Activated CD8-positive, alpha-beta memory T cell treated with anti-CD3 and anti-CD28 coated beads for 1 hour (primary cell): ENCODE measurements around the gene SPDYE16.
"Not testable (repeated sequence)": the region's sequence is repeated elsewhere in the genome, so short reads cannot be mapped to it uniquely, and the experiment has no call there.

Experiments used
- DNase-seq, 2 donors: peaks; one replicate each; pipeline ENCODE4 v3.0.0-alpha.2; 2020; ENCODE audit warnings: low read depth in 1 of 2; ENCODE audit errors: extremely low read depth in 1 of 2

Gene SPDYE16

DNA sequence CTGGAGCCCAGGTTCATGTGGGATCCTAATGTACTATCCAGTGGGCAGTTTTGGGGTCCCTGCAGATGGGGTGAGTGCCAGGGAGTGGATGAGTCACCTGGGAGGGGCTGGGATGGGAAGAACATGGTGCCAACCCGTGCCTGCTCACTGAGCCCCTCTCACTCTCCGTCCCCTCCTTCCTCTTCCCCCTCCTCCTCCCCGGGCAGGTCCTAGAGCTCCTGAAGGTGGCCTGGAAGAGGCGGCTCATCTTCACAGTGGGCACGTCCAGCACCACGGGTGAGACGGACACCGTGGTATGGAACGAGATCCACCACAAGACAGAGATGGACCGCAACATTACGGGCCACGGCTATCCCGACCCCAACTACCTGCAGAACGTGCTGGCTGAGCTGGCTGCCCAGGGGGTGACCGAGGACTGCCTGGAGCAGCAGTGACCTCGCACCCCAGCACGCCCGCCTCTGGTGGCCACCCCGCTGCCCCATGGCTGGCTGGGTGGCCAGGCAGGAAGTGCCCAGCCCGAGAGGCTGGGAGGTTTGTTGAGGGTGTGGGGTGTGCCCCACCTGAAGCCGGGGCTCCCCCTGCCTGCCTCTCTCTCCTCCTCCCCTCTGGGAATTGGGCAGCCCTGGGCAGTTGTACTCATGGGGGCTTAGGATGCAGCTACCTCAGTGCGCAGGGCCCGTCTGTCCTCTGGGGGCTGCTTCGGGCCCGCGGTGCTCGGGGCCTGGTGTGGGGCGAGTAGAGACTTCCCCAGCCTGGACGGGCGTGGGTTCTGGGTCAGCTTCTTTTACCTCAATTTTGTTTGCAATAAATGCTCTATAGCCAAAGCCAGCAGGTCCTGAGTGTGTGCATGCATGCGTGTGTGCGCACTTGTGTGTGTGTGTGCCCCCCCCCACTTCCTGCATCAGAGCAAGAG, 37.7 kb downstream of the SPDYE16 start:
- DNase-seq: no peak

DNA sequence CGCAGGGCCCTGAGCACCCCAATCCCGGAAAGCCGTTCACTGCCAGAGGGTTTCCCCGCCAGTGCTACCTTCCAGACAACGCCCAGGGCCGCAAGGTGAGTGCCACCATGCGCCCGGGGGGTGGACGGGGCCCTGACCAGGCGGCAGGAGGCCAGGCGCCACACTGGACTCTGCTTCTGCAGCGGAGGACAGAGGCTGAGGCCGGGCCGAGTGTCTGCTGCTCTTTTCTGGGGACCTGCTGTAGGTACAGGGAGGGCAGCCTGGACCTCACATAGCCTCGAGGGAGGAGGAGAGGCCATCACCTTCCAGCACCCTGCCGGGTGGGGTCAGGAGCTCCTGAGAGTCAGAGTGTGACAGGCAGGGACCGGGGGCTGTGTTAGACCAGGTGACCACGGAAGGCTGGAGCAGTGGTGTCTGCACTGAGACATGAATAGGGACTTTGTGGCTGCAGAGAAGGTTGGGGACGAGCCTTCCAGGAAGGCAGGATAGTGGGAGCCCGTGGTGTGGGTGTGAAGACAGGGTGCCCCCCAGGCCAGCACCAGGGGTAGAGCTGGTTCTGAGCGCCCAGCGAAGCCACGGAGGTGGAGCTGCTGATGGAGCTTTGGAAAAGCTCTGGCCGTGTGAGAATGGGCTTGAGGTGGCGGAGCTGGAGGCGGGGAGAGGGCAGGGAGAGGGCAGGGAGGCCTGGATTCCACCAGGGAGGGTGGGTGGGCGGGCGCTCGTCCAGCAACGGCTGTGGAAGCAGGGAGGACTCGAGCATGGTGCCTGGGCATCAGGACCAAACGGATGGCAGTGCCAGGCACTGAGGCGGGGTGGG, 38.5 kb downstream of the SPDYE16 start:
- not testable (repeated sequence) for DNase-seq

GRCh38 chr7:76503244-76503643, 39.9 kb downstream of the SPDYE16 start:
- not testable (repeated sequence) for DNase-seq

- not testable (repeated sequence) for DNase-seq
Measured at GRCh38 chr7:76502836-76503235, 40.3 kb downstream of the SPDYE16 start.

- not testable (repeated sequence) for DNase-seq
Measured at GRCh38 chr7:76502224-76502623, 40.9 kb downstream of the SPDYE16 start.

DNA sequence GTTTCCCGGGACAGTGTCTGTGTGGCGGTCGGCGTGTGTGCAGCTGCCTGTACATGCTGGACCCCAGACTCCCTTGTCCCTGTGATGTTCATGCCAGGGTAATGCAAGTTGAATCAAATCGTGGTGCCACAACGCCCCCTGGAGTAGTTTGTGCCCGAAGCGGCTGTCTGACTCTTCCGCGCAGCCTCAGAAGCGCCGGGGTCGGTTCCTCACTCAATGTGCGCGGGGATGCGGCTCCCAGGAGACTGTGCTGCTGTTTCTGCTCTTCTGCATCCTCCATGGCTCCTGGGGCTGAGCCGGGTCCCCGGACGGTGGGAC, 43.2 kb downstream of the SPDYE16 start:
- not testable (repeated sequence) for DNase-seq

- DNase-seq: not testable (repeated sequence)
Measured at GRCh38 chr7:76499201-76499923, 43.7 kb downstream of the SPDYE16 start.

DNA sequence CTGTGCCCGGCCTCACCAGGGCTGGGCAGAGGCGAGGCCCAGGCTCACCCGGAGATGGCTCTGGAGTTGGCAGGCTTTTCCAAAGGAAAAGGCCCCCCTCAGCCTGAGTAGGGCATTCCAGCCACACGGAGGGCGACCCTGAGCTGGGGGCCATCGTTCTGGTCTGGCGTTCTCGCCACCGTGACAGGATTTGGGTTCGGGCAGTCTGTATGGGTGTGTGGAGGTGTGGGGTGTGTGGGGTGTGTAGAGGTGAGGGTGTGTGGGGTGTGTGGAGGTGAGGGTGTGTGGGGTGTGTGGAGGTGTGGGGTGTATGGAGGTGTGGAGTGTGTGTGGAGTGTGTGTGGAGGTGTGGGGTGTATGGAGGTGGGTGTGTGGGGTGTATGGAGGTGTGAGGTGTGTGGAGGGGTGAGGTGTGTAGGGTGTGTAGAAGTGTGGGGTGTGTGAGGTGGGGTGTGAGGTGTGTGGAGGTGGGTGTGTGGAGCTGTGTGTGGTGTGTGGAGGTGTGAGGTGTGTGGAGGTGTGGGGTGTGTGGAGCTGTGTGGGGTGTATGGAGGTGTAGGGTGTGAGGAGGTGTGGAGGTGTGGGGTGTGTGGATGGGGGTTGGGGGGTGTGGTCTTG, 44.4 kb downstream of the SPDYE16 start:
- DNase-seq: not testable (repeated sequence)

- DNase-seq: not testable (repeated sequence)
Measured at GRCh38 chr7:76497918-76498582, 45.0 kb downstream of the SPDYE16 start.

DNA sequence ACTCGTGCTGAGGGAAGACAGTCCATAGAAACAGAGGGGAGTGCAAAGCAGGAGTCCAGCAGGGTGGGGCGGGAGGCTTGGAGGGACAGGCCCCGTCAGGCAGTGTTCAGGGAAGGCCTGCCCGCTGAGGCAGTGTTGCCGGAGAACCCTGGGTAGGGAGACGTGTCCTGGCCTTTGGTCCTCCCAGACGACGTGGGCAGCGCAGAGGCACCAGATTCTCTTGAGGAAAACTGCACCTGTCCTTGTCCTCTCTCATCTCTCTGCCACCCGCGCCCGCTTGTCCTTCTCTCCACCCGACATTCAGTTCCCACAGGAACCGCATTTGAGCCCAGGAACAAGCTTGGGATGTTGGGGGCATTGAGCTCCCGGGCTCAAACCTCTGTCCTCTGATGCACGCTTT, 47.4 kb downstream of the SPDYE16 start:
- DNase-seq: not testable (repeated sequence)

GRCh38 chr7:76492139-76492538, 51.0 kb downstream of the SPDYE16 start:
- DNase-seq: not testable (repeated sequence)

DNA sequence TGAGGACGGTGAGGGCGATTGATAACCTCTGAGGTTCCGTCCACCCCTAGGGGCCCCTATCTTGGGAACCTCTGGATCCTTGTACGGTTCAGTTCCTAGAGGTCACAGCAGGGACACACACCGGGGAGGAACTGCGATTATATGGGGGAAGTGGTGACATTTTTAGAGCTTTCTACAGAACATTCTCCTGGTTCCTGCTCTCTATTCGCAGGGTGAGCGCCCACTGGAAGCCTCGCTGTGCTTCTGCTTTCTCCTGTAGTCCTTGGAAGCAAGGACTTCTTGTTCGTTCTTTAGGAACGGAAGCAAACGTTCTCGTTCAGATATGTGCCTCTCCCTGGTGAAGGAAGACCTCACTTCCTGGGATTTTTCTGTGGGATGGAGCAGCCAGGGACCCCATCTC, 55.1 kb downstream of the SPDYE16 start:
- DNase-seq: not testable (repeated sequence)

DNA sequence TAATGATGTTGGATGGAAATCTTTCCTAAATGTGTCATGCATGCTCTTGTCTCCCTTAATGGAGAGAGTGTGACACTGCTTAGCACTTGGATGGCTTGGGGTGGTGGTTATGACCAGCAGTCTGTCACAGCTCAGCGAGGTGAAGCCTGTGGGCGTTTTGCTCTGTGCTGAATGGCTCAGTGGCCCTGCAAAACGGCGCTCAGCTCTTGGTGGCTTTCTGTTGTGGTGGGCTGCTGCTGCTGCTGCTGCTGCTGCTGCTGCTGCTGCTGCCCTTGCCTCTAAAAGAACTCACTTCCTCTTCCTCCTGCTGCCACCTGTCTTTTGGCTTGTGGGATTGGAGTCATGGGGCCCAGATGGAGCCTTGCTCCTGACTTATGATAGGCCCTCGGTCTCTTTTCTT, 56.5 kb downstream of the SPDYE16 start:
- not testable (repeated sequence) for DNase-seq

DNA sequence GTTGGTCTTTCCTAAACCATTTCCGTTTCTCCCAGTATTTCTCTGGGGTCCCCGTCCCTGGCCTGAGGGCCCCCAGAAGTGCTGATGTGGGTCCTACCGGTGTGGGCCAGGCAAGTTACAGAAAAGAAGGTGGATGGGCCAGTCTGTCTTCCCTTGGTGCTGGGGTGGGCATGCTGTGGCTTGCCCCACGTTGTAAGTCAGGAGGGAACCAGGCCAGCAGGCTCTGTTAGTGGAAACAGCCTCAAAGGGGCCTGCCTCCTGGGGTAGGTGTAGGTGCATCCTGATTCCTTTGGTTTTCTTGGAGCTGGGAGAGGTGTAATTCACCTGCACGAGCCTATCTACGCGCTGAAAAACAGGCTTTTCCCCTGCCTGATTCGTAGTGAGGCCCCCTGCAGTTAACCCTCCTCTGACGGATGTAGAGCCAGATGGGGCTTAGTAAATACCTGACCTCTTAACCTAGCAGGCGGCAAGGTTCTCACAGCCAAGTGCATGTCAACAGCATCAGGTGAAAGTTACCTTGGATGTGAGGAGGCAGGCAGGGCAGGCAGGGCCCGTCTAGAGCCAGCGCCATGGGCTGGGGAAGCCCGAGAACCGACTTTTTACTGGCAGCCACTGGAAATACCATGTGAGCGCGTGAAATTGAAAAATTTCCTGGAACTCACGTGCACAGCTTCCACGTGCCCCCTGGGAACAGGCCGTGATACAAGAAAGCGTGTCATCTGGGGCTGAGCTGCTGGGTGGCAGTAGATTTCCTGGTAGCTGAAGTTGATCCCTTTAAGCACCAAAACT, 57.1 kb downstream of the SPDYE16 start:
- not testable (repeated sequence) for DNase-seq

- not testable (repeated sequence) for DNase-seq
Measured at GRCh38 chr7:76484456-76484855, 58.6 kb downstream of the SPDYE16 start.

- DNase-seq: not testable (repeated sequence)
Measured at GRCh38 chr7:76483081-76483480, 60.0 kb downstream of the SPDYE16 start.

GRCh38 chr7:76482660-76483059, 60.4 kb downstream of the SPDYE16 start:
- DNase-seq: not testable (repeated sequence)
